Activated T-cell treated with anti-CD3 and anti-CD28 coated beads, Interleukin-2, amount 50 U/mL, for 48 hours (primary cell): ENCODE measurements around the gene PIGP.
"Not testable (repeated sequence)": the region's sequence is repeated elsewhere in the genome, so short reads cannot be mapped to it uniquely, and the experiment has no call there.

ENCODE experiments used
- DNase-seq, 2 experiments: peaks; one replicate each; pipeline ENCODE4 v3.0.0-alpha.2; 2020

PIGP gene

GRCh38 chr21:37041706-37042271, 31.1 kb downstream of the PIGP start:
- no peak for DNase-seq

- no peak for DNase-seq
These were observed 32.7 kb downstream of the PIGP start for GRCh38 chr21:37040212-37040611.

GRCh38 chr21:37039411-37040075, 33.3 kb downstream of the PIGP start:
- DNase-seq: no peak

- no peak for DNase-seq
These were observed 36.7 kb downstream of the PIGP start for GRCh38 chr21:37036177-37036576.

GRCh38 chr21:37034394-37034793, 38.5 kb downstream of the PIGP start:
- not testable (repeated sequence) for DNase-seq

GRCh38 chr21:37032877-37033471, 39.9 kb downstream of the PIGP start:
- DNase-seq: no peak

GRCh38 chr21:37032293-37032692, 40.6 kb downstream of the PIGP start:
- DNase-seq: no peak

GRCh38 chr21:37030864-37031263, 42.0 kb downstream of the PIGP start:
- DNase-seq: no peak

- no peak for DNase-seq
These were observed 44.3 kb downstream of the PIGP start for GRCh38 chr21:37028570-37028969.

- no peak for DNase-seq
These were observed 46.4 kb downstream of the PIGP start for GRCh38 chr21:37026499-37026898.

- DNase-seq: no peak
These were observed 54.8 kb downstream of the PIGP start for GRCh38 chr21:37017951-37018679.
